Progenitor cell of endocrine pancreas (in vitro differentiated cells): ENCODE measurements around the gene NLRC5. TPM values are rescaled to one million over a fixed set of nuclear protein-coding genes. Genes with fewer than 3 reads are reported as not detected.
"Not testable (repeated sequence)": the region's sequence is repeated elsewhere in the genome, so short reads cannot be mapped to it uniquely, and the experiment has no call there.

ENCODE experiments used
- DNase-seq: peaks from one replicate; pipeline ENCODE4 v3.0.0; 2021; ENCODE audit warnings: low spot score; ENCODE audit not compliant: unreplicated experiment
- H3K27ac Mint-ChIP-seq: 2 replicates; pipeline ENCODE4 v1.8.0; 2021; ENCODE audit warnings: mild to moderate bottlenecking, moderate library complexity, mixed read lengths
- H3K27me3 Mint-ChIP-seq: 2 replicates; pipeline ENCODE4 v1.8.0; 2021; ENCODE audit warnings: mixed read lengths
- H3K36me3 Mint-ChIP-seq: 2 replicates; pipeline ENCODE4 v1.8.0; 2022; ENCODE audit warnings: mixed read lengths; ENCODE audit not compliant: insufficient read depth
- H3K4me1 Mint-ChIP-seq: 2 replicates; pipeline ENCODE4 v1.8.0; 2021; ENCODE audit warnings: low read depth, mixed read lengths
- H3K4me3 Mint-ChIP-seq: 2 replicates; pipeline ENCODE4 v1.8.0; 2021; ENCODE audit warnings: low read depth, mild to moderate bottlenecking, moderate library complexity, mixed read lengths
- H3K9me3 Mint-ChIP-seq: 2 replicates; pipeline ENCODE4 v1.8.0; 2021; ENCODE audit warnings: low read depth, mixed read lengths
- total RNA-seq: library from RNA; stranded (reverse); gene quantifications from 2 replicates; pipeline ENCODE4 v1.2.1, GENCODE V29; 2021
- TF ChIP-seq, protein P1 (sequence below): fragments of 200-600 bp; sonication (generic); IDR thresholded peaks from one replicate; pipeline ENCODE4 v1.5.0; 2021; ENCODE audit warnings: antibody characterized with exemption, mild to moderate bottlenecking; ENCODE audit not compliant: unreplicated experiment

The NLRC5 gene
- total RNA-seq, 1 donor from 2014 or later = not detected

DNA sequence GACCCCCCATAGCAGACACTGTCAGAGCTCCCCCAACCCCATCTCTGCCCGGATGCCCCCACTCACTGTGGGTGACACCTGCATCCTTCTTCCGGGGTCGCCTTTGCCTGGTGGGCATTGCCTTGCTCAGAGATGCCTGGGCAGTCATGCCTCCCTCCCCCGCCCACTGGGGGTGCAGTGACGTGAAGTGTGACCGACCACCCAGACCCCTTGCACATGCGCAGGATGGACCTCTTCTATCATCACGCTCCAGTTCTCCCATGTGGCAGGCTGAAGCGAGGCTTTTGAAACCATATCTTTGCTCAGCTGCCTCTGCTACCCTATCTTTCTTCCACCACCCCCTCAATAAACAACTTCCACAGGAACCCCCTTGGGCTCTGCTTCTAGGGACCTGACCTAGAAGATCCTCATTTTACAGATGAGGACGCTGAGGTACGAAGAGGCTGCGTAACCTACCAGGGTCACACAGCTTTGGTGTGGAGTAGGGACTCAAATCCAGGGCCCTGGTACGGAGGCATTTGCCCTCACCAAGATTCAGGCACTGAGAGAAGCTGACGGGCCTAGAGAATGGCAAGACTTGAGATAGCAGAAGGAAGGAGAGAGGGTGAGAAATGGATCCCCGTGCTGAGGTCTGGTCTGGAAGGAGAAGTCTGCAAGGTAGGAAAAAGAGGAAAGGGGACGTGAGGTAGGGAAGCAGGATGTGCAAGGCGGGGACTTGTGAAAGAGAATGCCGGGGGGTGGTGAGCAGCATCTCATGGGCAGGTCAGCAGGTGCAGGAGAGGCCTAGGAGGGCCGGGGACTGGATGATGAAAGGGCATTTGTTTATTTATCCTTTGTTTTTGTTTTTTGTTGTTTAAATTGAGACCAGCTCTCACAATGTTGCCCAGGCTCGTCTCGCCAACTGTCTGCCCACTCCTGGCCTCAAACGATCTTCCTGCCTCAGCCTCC, 14.4 kb downstream of the NLRC5 start:
- Mint-ChIP-seq H3K27me3 (peaks cover 8% of the 10 kb centered on the region), H3K36me3 (no peaks in the 10 kb centered on the region), H3K27ac (no peak overlapping the region), H3K4me3 (no peak overlapping the region), H3K9me3 (no peaks in the 10 kb centered on the region), H3K4me1 (no peaks in the 10 kb centered on the region)
- no peak for DNase-seq
- TF ChIP-seq, protein P1, sequence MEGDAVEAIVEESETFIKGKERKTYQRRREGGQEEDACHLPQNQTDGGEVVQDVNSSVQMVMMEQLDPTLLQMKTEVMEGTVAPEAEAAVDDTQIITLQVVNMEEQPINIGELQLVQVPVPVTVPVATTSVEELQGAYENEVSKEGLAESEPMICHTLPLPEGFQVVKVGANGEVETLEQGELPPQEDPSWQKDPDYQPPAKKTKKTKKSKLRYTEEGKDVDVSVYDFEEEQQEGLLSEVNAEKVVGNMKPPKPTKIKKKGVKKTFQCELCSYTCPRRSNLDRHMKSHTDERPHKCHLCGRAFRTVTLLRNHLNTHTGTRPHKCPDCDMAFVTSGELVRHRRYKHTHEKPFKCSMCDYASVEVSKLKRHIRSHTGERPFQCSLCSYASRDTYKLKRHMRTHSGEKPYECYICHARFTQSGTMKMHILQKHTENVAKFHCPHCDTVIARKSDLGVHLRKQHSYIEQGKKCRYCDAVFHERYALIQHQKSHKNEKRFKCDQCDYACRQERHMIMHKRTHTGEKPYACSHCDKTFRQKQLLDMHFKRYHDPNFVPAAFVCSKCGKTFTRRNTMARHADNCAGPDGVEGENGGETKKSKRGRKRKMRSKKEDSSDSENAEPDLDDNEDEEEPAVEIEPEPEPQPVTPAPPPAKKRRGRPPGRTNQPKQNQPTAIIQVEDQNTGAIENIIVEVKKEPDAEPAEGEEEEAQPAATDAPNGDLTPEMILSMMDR = no peak

DNA sequence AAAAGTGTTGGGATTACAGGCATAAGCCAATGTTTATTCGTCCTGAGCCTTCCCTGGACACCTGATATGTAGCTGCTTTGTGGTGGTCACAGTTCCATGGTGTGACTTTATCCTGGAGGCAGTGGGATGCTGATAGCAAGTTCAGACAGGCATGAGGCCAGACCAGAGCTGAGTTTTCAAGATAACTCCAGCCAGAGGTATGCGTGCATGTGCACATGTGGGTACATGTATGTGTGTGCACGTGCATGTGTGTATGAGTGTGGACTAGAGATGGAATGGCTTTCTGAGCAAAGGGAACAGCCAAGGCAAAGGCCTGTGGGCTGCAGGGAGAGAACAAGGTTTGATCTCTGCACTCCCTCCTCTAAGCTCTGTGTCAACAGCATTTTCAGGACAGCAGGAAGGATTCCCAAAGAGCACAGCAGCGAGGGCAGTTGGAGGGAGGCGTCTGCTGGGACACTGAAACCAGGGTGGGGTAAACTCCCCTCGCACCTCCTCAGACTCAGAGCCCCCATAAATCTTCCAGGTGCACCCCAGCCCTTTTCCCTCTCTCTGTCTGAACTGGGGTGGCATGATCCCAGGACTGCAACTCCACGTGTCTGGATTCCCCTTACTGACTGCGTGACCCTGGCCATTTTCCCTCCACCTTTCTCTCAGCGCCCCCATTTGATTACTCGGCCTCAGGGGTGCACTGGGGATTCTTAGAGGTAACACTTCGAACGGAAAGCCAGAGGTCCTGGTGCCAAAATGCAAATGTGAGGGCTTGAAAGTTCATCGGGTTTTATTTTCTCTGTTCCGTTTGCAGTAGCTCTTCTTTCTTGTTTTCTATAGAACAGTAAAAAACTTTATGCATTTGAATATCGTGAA, 15.3 kb downstream of the NLRC5 start:
- Mint-ChIP-seq H3K27me3 (peaks cover 8% of the 10 kb centered on the region), H3K9me3 (no peaks in the 10 kb centered on the region), H3K4me1 (no peaks in the 10 kb centered on the region), H3K4me3 (no peak overlapping the region), H3K36me3 (no peaks in the 10 kb centered on the region), H3K27ac (no peak overlapping the region)
- TF ChIP-seq, protein P1 = no peak
- no peak for DNase-seq

DNA sequence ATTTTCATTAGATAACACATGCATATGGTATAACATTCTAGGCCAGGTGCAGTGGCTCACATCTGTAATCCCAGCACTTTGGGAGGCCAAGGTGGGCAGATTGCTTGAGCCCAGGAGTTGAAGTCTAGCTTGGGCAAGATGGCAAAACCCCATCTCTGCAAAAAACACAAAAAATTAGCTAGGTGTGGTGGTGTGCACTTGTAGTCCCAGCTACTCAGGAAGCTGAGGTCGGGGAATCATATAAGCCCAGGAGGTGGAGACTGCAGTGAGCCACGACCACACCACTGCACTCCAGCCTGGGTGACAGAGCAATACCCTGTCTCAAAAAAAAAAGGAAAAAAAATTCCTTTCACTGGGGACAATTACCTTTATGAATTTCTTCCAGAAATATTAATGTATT, 16.2 kb downstream of the NLRC5 start:
- H3K27ac Mint-ChIP-seq, H3K4me3 Mint-ChIP-seq, H3K4me1 Mint-ChIP-seq, H3K36me3 Mint-ChIP-seq, DNase-seq, H3K9me3 Mint-ChIP-seq, H3K27me3 Mint-ChIP-seq: not testable (repeated sequence)

DNA sequence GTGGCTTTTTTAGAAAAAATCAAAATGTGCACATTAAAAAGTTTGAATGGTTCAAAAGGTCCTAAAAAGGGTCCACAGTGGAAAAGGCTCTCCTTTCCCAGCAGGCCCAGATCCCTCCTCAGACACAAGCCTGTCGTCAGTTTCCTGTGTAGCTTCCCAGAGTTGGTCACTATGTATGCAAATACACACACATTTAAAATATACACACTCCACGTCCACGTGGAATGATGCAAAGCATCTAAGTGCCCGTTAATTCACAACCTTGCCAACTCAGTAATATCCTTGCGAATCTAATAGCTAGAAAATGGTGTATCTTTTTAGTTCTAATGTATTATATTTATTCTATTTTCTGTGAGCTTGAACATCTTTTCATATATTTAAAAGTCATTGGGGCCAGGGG, 17.7 kb downstream of the NLRC5 start:
- no peak overlapping the region for H3K4me3 Mint-ChIP-seq
- DNase-seq = no peak
- no peaks in the 10 kb centered on the region for H3K9me3 Mint-ChIP-seq
- no peak overlapping the region for H3K27ac Mint-ChIP-seq
- no peaks in the 10 kb centered on the region for H3K4me1 Mint-ChIP-seq
- no peaks in the 10 kb centered on the region for H3K36me3 Mint-ChIP-seq
- H3K27me3 Mint-ChIP-seq = peaks cover 8% of the 10 kb centered on the region
- TF ChIP-seq, protein P1 = no peak

DNA sequence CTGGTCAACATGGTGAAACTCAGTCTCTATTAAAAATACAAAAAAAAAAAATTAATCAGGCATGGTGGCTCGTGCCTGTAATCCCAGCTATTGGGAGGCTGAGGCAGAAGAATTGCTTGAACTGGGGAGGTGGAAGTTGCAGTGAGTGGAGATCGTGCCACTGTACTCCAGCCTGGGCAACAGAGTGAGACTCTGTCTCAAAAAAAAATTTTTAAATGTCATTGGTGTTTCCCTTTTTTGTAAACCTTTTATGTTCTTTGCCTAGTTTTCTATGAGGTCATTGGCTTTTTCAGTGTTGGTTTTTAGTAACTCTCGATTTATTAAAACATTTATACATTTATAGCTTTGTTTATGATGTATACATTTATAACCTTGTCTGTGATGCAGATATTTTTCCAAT, 18.2 kb downstream of the NLRC5 start:
- Mint-ChIP-seq H3K27ac (no peak overlapping the region), H3K27me3 (peaks cover 8% of the 10 kb centered on the region), H3K36me3 (no peaks in the 10 kb centered on the region), H3K4me3 (no peak overlapping the region), H3K9me3 (no peaks in the 10 kb centered on the region), H3K4me1 (no peaks in the 10 kb centered on the region)
- TF ChIP-seq, protein P1 = no peak
- DNase-seq = no peak
